HCT116 (cell line): ENCODE measurements around the gene SLC38A3. TPM values are rescaled to one million over a fixed set of nuclear protein-coding genes. Genes with fewer than 3 reads are reported as not detected.

Experiments used
- ATAC-seq: fragments of 200-7000 bp; cut with Tn5 transposase; 2 replicates; pipeline ENCODE4 v1.9.1; 2020; ENCODE audit warnings: mild to moderate bottlenecking, moderate library complexity
- BruUV-seq: library from RNA; stranded (reverse); fragments of 400-500 nt; replicated peaks from 2 replicates; lab custom pipeline; 2021; lab: Mats Ljungman, UMichigan
- CTCF ChIA-PET: fragments of 300-600 bp; sonication (Branson Sonifier 250); formaldehyde crosslinking; loops from one replicate; lab custom pipeline; 2021; ENCODE audit warnings: antibody characterized with exemption; lab: Charles Lee
- POLR2A ChIA-PET: fragments of 300-600, 350-600 bp; sonication (Branson Sonifier 250); formaldehyde crosslinking; loops from one replicate; lab custom pipeline; 2021; ENCODE audit warnings: antibody characterized with exemption; lab: Charles Lee
- RAD21 ChIA-PET, 2 experiments: fragments of 300-600 bp; sonication (Branson Sonifier 250); formaldehyde crosslinking; loops; one replicate each; lab custom pipeline; 2023; ENCODE audit warnings: low total read pairs in 2 of 2; ENCODE audit not compliant: uncharacterized antibody in 2 of 2, unreplicated experiment in 2 of 2, low non-redundant PET in 1 of 2; lab: Charles Lee
- DNase-seq: peaks from one replicate; pipeline ENCODE4 v3.0.0-alpha.2; 2010; ENCODE audit warnings: low read depth, low spot score
- H2AFZ ChIP-seq: fragments of 200-600 bp; shearing (Covaris generic), sonication (generic); 2 replicates; pipeline ENCODE4 v1.6.1; 2017; ENCODE audit warnings: low read depth, mixed run types, mixed read lengths, antibody characterized with exemption, low read length; ENCODE audit not compliant: poor library complexity, severe bottlenecking
- H3K27ac ChIP-seq: 2 replicates; pipeline ENCODE4 v1.5.1; 2012; ENCODE audit warnings: low read depth, low read length
- H3K27me3 ChIP-seq: fragments of 200-600 bp; sonication (generic); 2 replicates; pipeline ENCODE4 v1.6.1; 2016; ENCODE audit warnings: mixed run types, low read length, mixed read lengths; ENCODE audit not compliant: insufficient read depth
- H3K36me3 ChIP-seq, 2 experiments: fragments of 200-500 bp in 1 of 2; fragments of 200-600 bp in 1 of 2; sonication (Bioruptor generic) in 1 of 2; sonication (generic) in 1 of 2; 2 replicates each; pipeline versions ENCODE4 v1.5.1 to v1.6.1; 2014 to 2016; ENCODE audit warnings: low read length in 2 of 2, inconsistent platforms in 1 of 2, mixed read lengths in 1 of 2, mixed run types in 1 of 2; ENCODE audit not compliant: insufficient read depth in 2 of 2, control insufficient read depth in 1 of 2
- H3K4me1 ChIP-seq, 2 experiments: fragments of 200-600 bp in 1 of 2; sonication (generic) in 1 of 2; 2 replicates each; pipeline versions ENCODE4 v1.5.1 to v1.6.1; 2012 to 2017; ENCODE audit warnings: low read length in 2 of 2, inconsistent platforms in 1 of 2, mild to moderate bottlenecking in 1 of 2, mixed read lengths in 1 of 2, mixed run types in 1 of 2, moderate library complexity in 1 of 2; ENCODE audit not compliant: insufficient read depth in 2 of 2, control insufficient read depth in 1 of 2
- H3K4me2 ChIP-seq: fragments of 200-600 bp; sonication (generic); 2 replicates; pipeline ENCODE4 v1.6.1; 2017; ENCODE audit warnings: mixed run types, low read length, mixed read lengths
- H3K4me3 ChIP-seq, 2 experiments: fragments of 200-600 bp in 1 of 2; sonication (generic) in 1 of 2; replicated peaks in 1 of 2; 2 replicates each; pipeline ENCODE4 v1.5.1; 2011 to 2016; ENCODE audit warnings: low read length in 2 of 2, control low read depth in 1 of 2, low read depth in 1 of 2, mild to moderate bottlenecking in 1 of 2, mixed read lengths in 1 of 2, mixed run types in 1 of 2
- H3K79me2 ChIP-seq: fragments of 200-600 bp; sonication (generic); 2 replicates; pipeline ENCODE4 v1.6.1; 2017; ENCODE audit warnings: mild to moderate bottlenecking, mixed run types, low read length, moderate library complexity, mixed read lengths; ENCODE audit not compliant: insufficient read depth
- H3K9ac ChIP-seq: fragments of 200-600 bp; sonication (generic); 2 replicates; pipeline ENCODE4 v1.6.1; 2016; ENCODE audit warnings: low read length, mixed read lengths
- H3K9me2 ChIP-seq: fragments of 200-600 bp; sonication (generic), shearing (Covaris generic); 2 replicates; pipeline ENCODE4 v1.6.1; 2017; ENCODE audit warnings: mixed run types, mild to moderate bottlenecking, moderate library complexity; ENCODE audit not compliant: insufficient read depth
- H3K9me3 ChIP-seq, 2 experiments: fragments of 200-500 bp in 1 of 2; fragments of 200-600 bp in 1 of 2; sonication (Bioruptor generic) in 1 of 2; sonication (generic) in 1 of 2; 2 replicates each; pipeline ENCODE4 v1.6.1; 2014 to 2017; ENCODE audit warnings: low read length in 2 of 2, mixed read lengths in 2 of 2, inconsistent platforms in 1 of 2, low read depth in 1 of 2, mild to moderate bottlenecking in 1 of 2, mixed run types in 1 of 2, moderate library complexity in 1 of 2; ENCODE audit not compliant: control insufficient read depth in 1 of 2, insufficient read depth in 1 of 2
- H4K20me1 ChIP-seq: fragments of 200-600 bp; sonication (generic), shearing (Covaris generic); 2 replicates; pipeline ENCODE4 v1.6.1; 2017; ENCODE audit warnings: mixed run types, mild to moderate bottlenecking, moderate library complexity; ENCODE audit not compliant: insufficient read depth
- JUND ChIP-seq: IDR thresholded peaks from 2 replicates; pipeline ENCODE4 v1.6.1; 2012
- POLR2A ChIP-seq: IDR thresholded peaks from 2 replicates; pipeline ENCODE4 v1.7.0; 2011; ENCODE audit warnings: borderline replicate concordance; ENCODE audit not compliant: insufficient read depth, insufficient read length; ENCODE audit errors: extremely low read depth
- POLR2AphosphoS5 ChIP-seq: IDR thresholded peaks from 2 replicates; pipeline ENCODE4 v1.6.1; 2011; ENCODE audit warnings: mild to moderate bottlenecking, low read depth, low read length, moderate library complexity
- intact Hi-C: fragments of 100-400 bp; cut with micrococcal nuclease; formaldehyde crosslinking; loops from 2 replicates; pipeline ENCODE4 v1.10.0; 2022
- total RNA-seq: library from RNA; stranded (reverse); gene quantifications from one replicate; pipeline ENCODE4 v1.2.1, GENCODE V29; 2021; ENCODE audit not compliant: unreplicated experiment
- TF ChIP-seq, protein P1 (sequence below): IDR thresholded peaks from 2 replicates; pipeline ENCODE4 v1.6.1; 2012
- TF ChIP-seq, protein P2 (sequence below): IDR thresholded peaks from 2 replicates; pipeline ENCODE4 v1.6.1; 2012; ENCODE audit warnings: low read depth

SLC38A3 gene
- total RNA-seq, 1 experiment from 2014 or later, result 3.1 TPM

DNA sequence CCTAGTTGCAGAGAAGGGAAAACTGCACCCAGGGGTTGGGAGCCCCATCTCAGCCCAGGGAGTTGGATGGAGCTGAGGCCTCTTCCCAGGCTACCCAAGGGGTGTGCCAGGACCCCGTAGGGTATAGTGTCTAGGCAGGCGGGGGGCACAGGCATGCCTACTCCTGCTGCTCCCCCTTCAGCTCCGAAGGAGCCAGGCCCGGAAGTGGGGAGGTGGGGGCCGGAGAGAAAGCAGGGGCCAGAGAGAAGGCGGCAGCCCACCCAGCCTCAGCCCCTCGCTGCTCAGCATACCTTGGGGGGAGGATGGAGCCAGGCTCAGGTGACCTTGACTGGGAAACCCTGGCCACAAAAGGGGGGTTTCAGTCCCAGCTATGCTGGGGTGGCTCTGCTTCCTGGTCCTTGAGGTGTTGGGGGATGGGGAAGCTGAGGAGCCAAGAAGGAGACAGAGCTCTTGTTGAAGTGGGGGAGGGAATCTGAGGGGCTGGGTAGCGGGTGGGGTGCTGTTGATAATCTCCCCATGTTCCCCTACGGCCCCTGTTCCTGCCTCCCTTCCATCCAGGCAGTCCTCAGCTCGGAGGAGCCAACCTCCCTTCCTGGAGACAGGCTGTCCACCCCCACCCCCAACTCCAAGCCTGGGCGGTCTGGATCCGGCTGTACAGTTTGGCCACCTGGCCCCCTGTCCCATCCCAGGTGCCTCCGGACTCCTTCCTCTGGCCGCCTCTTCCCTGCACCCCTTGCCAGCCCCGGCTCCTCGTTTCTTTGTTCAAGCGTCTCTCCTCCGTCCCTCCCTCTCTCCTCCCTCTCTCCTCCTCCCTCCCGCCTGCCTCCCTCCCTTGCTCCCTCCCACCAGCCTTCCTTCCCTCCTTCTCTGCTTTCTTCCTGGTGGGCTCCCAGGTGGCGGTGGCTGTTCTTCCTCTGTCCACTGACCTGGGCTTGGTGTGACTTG lies 48.2 kb upstream of the SLC38A3 start:
- intact Hi-C loops, result no loop called here

More for the DNA sequence above, 48.2 kb upstream of the SLC38A3 start:
- Histone ChIP-seq H3K4me1 (peaks cover 14 to 55% of the 10 kb centered on the region in 2 experiments), H3K9me3 (no peaks in the 10 kb centered on the region), H3K4me2 (peak overlapping the region; percentile 78), H4K20me1 (no peaks in the 10 kb centered on the region), H3K36me3 (no peaks in the 10 kb centered on the region; a peak in 1 of 4 replicates), H2AFZ (no peak overlapping the region), H3K27ac (no peak overlapping the region), H3K4me3 (peak overlapping the region in 1 of 2 experiments; percentile 67; a peak in 1 of 4 replicates), H3K9ac (no peak overlapping the region), H3K27me3 (no peaks in the 10 kb centered on the region), H3K9me2 (no peaks in the 10 kb centered on the region), H3K79me2 (no peaks in the 10 kb centered on the region)
- TF ChIP-seq POLR2A (no peak), JUND (no peak), POLR2AphosphoS5 (no peak)
- TF ChIP-seq, protein P1, sequence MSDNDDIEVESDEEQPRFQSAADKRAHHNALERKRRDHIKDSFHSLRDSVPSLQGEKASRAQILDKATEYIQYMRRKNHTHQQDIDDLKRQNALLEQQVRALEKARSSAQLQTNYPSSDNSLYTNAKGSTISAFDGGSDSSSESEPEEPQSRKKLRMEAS, result no peak
- TF ChIP-seq, protein P2, sequence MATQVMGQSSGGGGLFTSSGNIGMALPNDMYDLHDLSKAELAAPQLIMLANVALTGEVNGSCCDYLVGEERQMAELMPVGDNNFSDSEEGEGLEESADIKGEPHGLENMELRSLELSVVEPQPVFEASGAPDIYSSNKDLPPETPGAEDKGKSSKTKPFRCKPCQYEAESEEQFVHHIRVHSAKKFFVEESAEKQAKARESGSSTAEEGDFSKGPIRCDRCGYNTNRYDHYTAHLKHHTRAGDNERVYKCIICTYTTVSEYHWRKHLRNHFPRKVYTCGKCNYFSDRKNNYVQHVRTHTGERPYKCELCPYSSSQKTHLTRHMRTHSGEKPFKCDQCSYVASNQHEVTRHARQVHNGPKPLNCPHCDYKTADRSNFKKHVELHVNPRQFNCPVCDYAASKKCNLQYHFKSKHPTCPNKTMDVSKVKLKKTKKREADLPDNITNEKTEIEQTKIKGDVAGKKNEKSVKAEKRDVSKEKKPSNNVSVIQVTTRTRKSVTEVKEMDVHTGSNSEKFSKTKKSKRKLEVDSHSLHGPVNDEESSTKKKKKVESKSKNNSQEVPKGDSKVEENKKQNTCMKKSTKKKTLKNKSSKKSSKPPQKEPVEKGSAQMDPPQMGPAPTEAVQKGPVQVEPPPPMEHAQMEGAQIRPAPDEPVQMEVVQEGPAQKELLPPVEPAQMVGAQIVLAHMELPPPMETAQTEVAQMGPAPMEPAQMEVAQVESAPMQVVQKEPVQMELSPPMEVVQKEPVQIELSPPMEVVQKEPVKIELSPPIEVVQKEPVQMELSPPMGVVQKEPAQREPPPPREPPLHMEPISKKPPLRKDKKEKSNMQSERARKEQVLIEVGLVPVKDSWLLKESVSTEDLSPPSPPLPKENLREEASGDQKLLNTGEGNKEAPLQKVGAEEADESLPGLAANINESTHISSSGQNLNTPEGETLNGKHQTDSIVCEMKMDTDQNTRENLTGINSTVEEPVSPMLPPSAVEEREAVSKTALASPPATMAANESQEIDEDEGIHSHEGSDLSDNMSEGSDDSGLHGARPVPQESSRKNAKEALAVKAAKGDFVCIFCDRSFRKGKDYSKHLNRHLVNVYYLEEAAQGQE, result no peak
- DNase-seq (no peak), ATAC-seq (no peak)
- POLR2A ChIA-PET, result no interaction called here
- RAD21 ChIA-PET, result no interaction called here
- CTCF ChIA-PET, result no interaction called here
- BruUV-seq, result no TSS peak
